Thymus (tissue), 11 donors: ENCODE data around the gene FOXK1. TPM values are rescaled to one million over a fixed set of nuclear protein-coding genes. Genes with fewer than 3 reads are reported as not detected.

Source experiments
- DNase-seq, 9 donors: peaks; one replicate each; pipeline ENCODE4 v3.0.0-alpha.2; 2013; ENCODE audit warnings: low spot score in 9 of 9, low read depth in 6 of 9, missing footprints in 1 of 9
- H3K27ac ChIP-seq, 2 donors: one replicate each; pipeline ENCODE4 v1.5.1; 2013; ENCODE audit warnings: control low read depth in 1 of 2, low read depth in 1 of 2, low read length in 1 of 2, mild to moderate bottlenecking in 1 of 2, moderate library complexity in 1 of 2
- H3K27me3 ChIP-seq, 2 donors: one replicate each; pipeline ENCODE4 v1.5.1; 2013; ENCODE audit warnings: low read length in 1 of 2; ENCODE audit not compliant: control insufficient read depth in 2 of 2, insufficient read depth in 1 of 2
- H3K36me3 ChIP-seq, 2 donors: one replicate each; pipeline ENCODE4 v1.5.1; 2013; ENCODE audit warnings: low read length in 1 of 2, mild to moderate bottlenecking in 1 of 2, moderate library complexity in 1 of 2; ENCODE audit not compliant: control insufficient read depth in 2 of 2, insufficient read depth in 2 of 2
- H3K4me1 ChIP-seq, 2 donors: one replicate each; pipeline ENCODE4 v1.5.1; 2013; ENCODE audit warnings: low read length in 2 of 2; ENCODE audit not compliant: control insufficient read depth in 2 of 2, insufficient read depth in 2 of 2
- H3K4me3 ChIP-seq, 2 donors: one replicate each; pipeline ENCODE4 v1.5.1; 2013; ENCODE audit warnings: low read length in 2 of 2, control low read depth in 1 of 2, mild to moderate bottlenecking in 1 of 2
- H3K9me3 ChIP-seq, 2 donors: one replicate each; pipeline ENCODE4 v1.5.1; 2013; ENCODE audit warnings: low read length in 1 of 2, mild to moderate bottlenecking in 1 of 2; ENCODE audit not compliant: control insufficient read depth in 2 of 2, insufficient read depth in 1 of 2
- WGBS: extraction: QIAGEN DNeasy Blood & Tissue Kit; methylation state at CpG from one replicate; pipeline ENCODE4 v1.1.7; 2013; 5-methylcytosine and 5-hydroxymethylcytosine counted together
- polyA plus RNA-seq: library from polyadenylated mRNA; stranded (reverse); fragments of 200-250 nt; gene quantifications from one replicate; pipeline ENCODE4 v1.2.3, GENCODE V29; 2013
- total RNA-seq: library from RNA; stranded (reverse); fragments of 120-200 nt; gene quantifications from one replicate; pipeline ENCODE4 v1.2.4, GENCODE V29; 2013
- donor health status: healthy.

FOXK1 gene
- total and polyA plus RNA-seq, 2 donors: 6.4 to 7.6 TPM

DNA sequence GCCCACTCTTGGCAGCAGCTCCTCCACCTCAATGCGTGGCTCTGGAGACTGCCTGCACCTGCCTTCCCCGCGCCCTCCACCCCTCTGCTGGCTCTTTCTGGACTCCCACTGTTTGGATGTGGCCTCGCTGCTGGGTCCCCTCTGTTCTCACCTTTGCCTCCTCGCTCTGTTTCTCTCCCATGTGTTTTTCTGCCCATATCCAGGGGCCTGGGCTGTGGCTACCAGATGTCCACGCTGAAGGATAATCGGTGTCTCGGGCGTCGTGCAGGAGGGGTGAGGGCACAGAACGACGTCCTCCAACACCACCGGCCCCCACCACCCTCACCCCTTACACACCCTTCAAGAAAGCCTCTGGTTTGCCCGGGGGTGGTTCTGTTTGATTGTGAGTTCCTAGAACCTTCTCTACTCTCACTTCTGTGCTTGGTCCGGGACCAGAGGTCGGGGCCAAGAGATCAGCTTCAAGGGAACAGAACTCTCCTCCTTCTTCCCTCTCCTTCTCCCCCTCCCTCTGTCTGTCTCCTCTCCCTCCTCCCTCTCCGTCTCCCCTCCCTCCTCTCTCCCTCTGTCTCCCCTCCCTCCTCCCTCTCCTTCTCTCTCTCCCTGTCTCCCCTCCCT, 125.0 kb downstream of the FOXK1 start:
- no peak for DNase-seq
- no peak overlapping the region for H3K27ac ChIP-seq
- WGBS: 85% methylated on average over 17 of the region's 17 CpGs
- peaks cover 0 to 6% of the 10 kb centered on the region in 2 donors for H3K4me1 ChIP-seq
- no peak overlapping the region for H3K4me3 ChIP-seq
- no peaks in the 10 kb centered on the region for H3K9me3 ChIP-seq
- peaks cover 11 to 47% of the 10 kb centered on the region in 2 donors for H3K27me3 ChIP-seq
- H3K36me3 ChIP-seq: no peaks in the 10 kb centered on the region

DNA sequence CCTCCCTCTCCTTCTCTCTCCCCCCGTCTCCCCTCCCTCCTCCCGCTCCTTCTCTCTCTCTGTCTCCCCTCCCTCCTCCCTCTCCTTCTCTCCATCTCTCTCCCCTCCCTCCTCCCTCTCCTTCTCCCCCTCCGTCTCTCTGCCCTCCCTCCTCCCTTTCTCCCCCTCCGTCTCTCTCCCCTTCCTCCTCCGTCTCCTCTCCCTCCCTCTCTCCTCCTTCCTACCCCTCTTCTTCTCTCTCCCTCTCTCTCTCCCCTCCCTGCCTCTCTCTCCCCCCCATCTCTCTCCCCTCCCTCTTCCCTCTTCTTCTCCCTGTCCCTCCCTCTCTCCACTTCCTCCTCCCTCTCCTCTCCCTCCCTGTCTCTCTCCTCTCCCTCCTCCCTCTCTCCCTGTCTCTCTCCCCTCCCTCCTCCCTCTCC, 125.5 kb downstream of the FOXK1 start:
- peaks cover 11 to 47% of the 10 kb centered on the region in 2 donors for H3K27me3 ChIP-seq
- H3K9me3 ChIP-seq: no peaks in the 10 kb centered on the region
- DNase-seq: no peak
- H3K4me1 ChIP-seq: peaks cover 0 to 6% of the 10 kb centered on the region in 2 donors
- no peak overlapping the region for H3K27ac ChIP-seq
- no peak overlapping the region for H3K4me3 ChIP-seq
- 13% methylated on average over 5 of the region's 5 CpGs for WGBS
- H3K36me3 ChIP-seq: no peaks in the 10 kb centered on the region

GRCh38 chr7:4808026-4808425, 125.9 kb downstream of the FOXK1 start:
- no peak overlapping the region for H3K4me3 ChIP-seq
- H3K9me3 ChIP-seq: peaks cover 0 to 3% of the 10 kb centered on the region in 2 donors
- peaks cover 0 to 6% of the 10 kb centered on the region in 2 donors for H3K4me1 ChIP-seq
- no peak overlapping the region for H3K27ac ChIP-seq
- no peak for DNase-seq
- 73% methylated on average over 5 of the region's 5 CpGs for WGBS
- H3K27me3 ChIP-seq: peaks cover 11 to 47% of the 10 kb centered on the region in 2 donors
- no peaks in the 10 kb centered on the region for H3K36me3 ChIP-seq

GRCh38 chr7:4808565-4808964, 126.5 kb downstream of the FOXK1 start:
- peaks cover 11 to 50% of the 10 kb centered on the region in 2 donors for H3K27me3 ChIP-seq
- no peak for DNase-seq
- H3K36me3 ChIP-seq: no peaks in the 10 kb centered on the region
- 83% methylated on average over 37 of the region's 37 CpGs for WGBS
- peaks cover 0 to 5% of the 10 kb centered on the region in 2 donors for H3K9me3 ChIP-seq
- H3K4me3 ChIP-seq: no peak overlapping the region
- H3K4me1 ChIP-seq: peaks cover 0 to 6% of the 10 kb centered on the region in 2 donors
- H3K27ac ChIP-seq: no peak overlapping the region

DNA sequence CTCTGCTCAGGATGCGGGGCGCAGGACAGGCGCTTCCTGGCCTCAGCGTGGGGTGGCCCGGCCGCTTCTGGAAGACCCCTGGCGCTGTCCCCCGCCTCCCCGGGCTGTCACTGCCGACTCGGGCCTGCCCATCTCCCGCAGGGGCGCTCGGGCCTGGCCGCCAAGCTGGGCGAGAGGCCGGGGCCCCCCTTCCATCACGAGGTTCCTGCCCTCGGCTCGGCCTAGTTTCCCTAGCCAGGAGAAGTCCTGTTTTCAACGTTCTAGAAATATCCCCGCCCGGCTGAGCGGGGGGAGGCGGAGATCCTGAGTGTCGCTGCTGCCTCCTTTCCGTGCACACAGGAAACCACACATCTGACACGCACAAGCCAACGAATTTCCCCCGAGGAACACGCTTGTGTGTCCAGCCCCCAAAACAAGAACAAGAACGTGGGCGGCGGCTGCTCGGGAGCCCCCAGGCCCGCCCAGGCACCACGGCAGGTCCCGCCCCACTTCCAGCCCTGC, 127.0 kb downstream of the FOXK1 start:
- DNase-seq: peak in 3 of 9 donors; percentile 9 to 33 (median 11)
- Histone ChIP-seq H3K36me3 (no peaks in the 10 kb centered on the region), H3K27ac (no peak overlapping the region), H3K9me3 (peaks cover 0 to 5% of the 10 kb centered on the region in 2 donors), H3K4me1 (peaks cover 0 to 6% of the 10 kb centered on the region in 2 donors), H3K27me3 (peaks cover 11 to 51% of the 10 kb centered on the region in 2 donors), H3K4me3 (peak overlapping the region in 1 of 2 donors; percentile 27)
- 12% methylated on average over 38 of the region's 38 CpGs for WGBS

GRCh38 chr7:4809666-4810065, 127.6 kb downstream of the FOXK1 start:
- Histone ChIP-seq H3K27ac (no peak overlapping the region), H3K36me3 (no peaks in the 10 kb centered on the region), H3K4me3 (no peak overlapping the region), H3K27me3 (peaks cover 11 to 56% of the 10 kb centered on the region in 2 donors), H3K9me3 (peaks cover 0 to 5% of the 10 kb centered on the region in 2 donors), H3K4me1 (peaks cover 0 to 6% of the 10 kb centered on the region in 2 donors)
- WGBS: 89% methylated on average over 14 of the region's 14 CpGs
- no peak for DNase-seq

DNA sequence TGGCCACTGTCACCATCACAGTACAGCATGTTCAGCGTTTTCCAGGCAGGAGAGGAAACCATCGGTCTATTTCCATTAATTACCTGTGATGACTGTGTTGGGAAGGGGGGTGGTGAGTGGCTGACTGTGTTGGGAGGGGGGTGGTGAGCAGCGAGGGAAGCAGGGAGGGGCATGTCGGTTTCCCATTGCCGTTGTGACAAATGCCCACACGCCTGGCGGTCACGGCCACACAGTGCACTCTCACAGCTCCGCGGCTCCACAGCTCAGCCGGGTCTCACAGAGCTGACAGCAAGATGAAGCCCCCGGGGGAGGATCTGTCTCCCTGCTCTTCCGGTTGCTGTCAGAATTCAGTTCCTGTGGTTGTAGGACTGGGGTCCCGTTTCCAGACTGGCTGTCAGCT, 132.3 kb downstream of the FOXK1 start:
- Histone ChIP-seq H3K27ac (no peak overlapping the region), H3K9me3 (peaks cover 0 to 5% of the 10 kb centered on the region in 2 donors), H3K36me3 (no peaks in the 10 kb centered on the region), H3K4me3 (no peak overlapping the region), H3K4me1 (peaks cover 0 to 2% of the 10 kb centered on the region in 2 donors), H3K27me3 (peaks cover 0 to 21% of the 10 kb centered on the region in 2 donors)
- no peak for DNase-seq
- 28% methylated on average over 14 of the region's 14 CpGs for WGBS

GRCh38 chr7:4815121-4815520, 133.0 kb downstream of the FOXK1 start:
- WGBS: 92% methylated on average over 14 of the region's 14 CpGs
- DNase-seq: no peak
- Histone ChIP-seq H3K27me3 (peaks cover 0 to 17% of the 10 kb centered on the region in 2 donors), H3K27ac (no peak overlapping the region), H3K9me3 (peaks cover 0 to 5% of the 10 kb centered on the region in 2 donors), H3K4me1 (no peaks in the 10 kb centered on the region), H3K4me3 (no peak overlapping the region), H3K36me3 (no peaks in the 10 kb centered on the region)

GRCh38 chr7:4815609-4816418, 133.7 kb downstream of the FOXK1 start:
- Histone ChIP-seq H3K9me3 (peaks cover 0 to 5% of the 10 kb centered on the region in 2 donors), H3K36me3 (no peaks in the 10 kb centered on the region), H3K4me1 (no peaks in the 10 kb centered on the region), H3K27ac (no peak overlapping the region), H3K27me3 (peaks cover 0 to 12% of the 10 kb centered on the region in 2 donors), H3K4me3 (no peak overlapping the region)
- 95% methylated on average over 38 of the region's 38 CpGs for WGBS
- DNase-seq: no peak
